ENCODE data around the gene HOXA13.

GRCh38 chr7:27182861-27183681 lies 16.8 kb downstream of the HOXA13 start:
- no peak for TF ChIP-seq CTCF (IDR thresholded peaks at IDR 0.05; ENCODE audit: low read depth, low read length)
- no peak for TF ChIP-seq EZH2phosphoT487 (IDR thresholded peaks at IDR 0.05; ENCODE audit: low read depth)
